PC-9 (cell line): ENCODE results near the gene SLC7A5.

Source experiments
- EZH2 ChIP-seq: fragments of 200-600 bp; sonication (generic); IDR thresholded peaks from 2 replicates; pipeline ENCODE4 v1.8.0; 2017; ENCODE audit warnings: antibody characterized with exemption, low read depth
- TF ChIP-seq, protein P1 (sequence below): fragments of 200-600 bp; sonication (generic); conservative IDR thresholded peaks from 2 replicates; pipeline ENCODE4 v1.6.1; 2017; ENCODE audit warnings: mixed run types, antibody characterized with exemption, mild to moderate bottlenecking, moderate library complexity

DNA sequence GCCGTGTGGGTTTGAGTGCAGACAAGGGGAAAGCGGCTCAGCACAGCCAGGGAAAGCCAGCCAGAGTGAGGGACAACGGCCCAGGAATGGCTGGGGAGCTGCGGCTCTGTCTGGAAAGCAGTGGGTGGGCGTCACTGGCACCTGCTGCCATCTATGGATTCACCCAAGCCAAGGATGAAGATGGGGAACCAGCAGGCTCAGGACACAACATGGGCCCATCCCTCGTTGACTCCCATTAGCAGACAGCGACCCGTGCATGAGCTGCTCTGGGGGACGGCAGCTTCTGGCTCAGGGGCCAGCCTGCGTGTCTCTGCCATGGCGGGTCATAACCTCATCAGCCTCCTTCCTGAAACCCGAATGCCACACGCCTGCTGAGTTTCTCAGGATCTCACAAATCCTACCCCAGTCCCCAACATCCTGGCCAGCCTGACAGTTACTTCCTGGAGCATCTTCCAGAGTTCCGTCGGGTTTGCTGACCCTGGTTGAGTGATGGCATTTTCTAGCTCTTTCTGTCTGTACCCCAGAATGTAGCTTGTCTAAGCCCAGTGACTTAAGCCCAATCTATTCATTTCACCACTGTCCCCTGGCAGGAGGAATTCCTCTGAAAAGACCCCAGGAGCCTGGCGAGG lies 50.7 kb downstream of the SLC7A5 start:
- TF ChIP-seq, protein P1, sequence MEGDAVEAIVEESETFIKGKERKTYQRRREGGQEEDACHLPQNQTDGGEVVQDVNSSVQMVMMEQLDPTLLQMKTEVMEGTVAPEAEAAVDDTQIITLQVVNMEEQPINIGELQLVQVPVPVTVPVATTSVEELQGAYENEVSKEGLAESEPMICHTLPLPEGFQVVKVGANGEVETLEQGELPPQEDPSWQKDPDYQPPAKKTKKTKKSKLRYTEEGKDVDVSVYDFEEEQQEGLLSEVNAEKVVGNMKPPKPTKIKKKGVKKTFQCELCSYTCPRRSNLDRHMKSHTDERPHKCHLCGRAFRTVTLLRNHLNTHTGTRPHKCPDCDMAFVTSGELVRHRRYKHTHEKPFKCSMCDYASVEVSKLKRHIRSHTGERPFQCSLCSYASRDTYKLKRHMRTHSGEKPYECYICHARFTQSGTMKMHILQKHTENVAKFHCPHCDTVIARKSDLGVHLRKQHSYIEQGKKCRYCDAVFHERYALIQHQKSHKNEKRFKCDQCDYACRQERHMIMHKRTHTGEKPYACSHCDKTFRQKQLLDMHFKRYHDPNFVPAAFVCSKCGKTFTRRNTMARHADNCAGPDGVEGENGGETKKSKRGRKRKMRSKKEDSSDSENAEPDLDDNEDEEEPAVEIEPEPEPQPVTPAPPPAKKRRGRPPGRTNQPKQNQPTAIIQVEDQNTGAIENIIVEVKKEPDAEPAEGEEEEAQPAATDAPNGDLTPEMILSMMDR, result no peak
- TF ChIP-seq EZH2, result no peak
